ENCODE data around the gene DTNB. TPM values are rescaled to one million over a fixed set of nuclear protein-coding genes. Genes with fewer than 3 reads are reported as not detected.
"Not testable (repeated sequence)": the region's sequence is repeated elsewhere in the genome, so short reads cannot be mapped to it uniquely, and the experiment has no call there.

DTNB gene
- total and polyA plus RNA-seq, 2 donors (not counting 1 experiment from before 2014, with no cell fraction given): 25.7 to 37.3 TPM

GRCh38 chr2:25414781-25415180, 258.6 kb downstream of the DTNB start:
- H3K9me3 ChIP-seq (ENCODE audit: control extremely low read depth in 1 of 3, control insufficient read depth in 2 of 3, insufficient read depth in 1 of 3, low read length in 2 of 3): peaks cover 1 to 8% (median 5%) of the 10 kb centered on the region in 3 donors
- H3K27ac Mint-ChIP-seq: no peak overlapping the region
- no peak overlapping the region for H3K4me3 ChIP-seq (ENCODE audit: control extremely low read depth in 1 of 5, extremely low read depth in 1 of 5, insufficient read depth in 1 of 5, low read depth in 2 of 5, low read length in 4 of 5)
- H3K4me1 ChIP-seq (ENCODE audit: control insufficient read depth in 2 of 2, insufficient read depth in 2 of 2, low read length in 2 of 2): peaks cover 59 to 71% of the 10 kb centered on the region in 2 donors
- H3K36me3 ChIP-seq (replicated peaks in 1 of 2; ENCODE audit: control extremely low read depth in 1 of 2, control insufficient read depth in 1 of 2, extremely low read depth in 1 of 2, insufficient read depth in 2 of 2, low read length in 1 of 2): no peaks in the 10 kb centered on the region
- H2AFZ ChIP-seq (ENCODE audit: insufficient read depth, low read depth, low read length, poor library complexity, severe bottlenecking): no peak overlapping the region
- H3K4me3 Mint-ChIP-seq: no peak overlapping the region
- H3K4me2 ChIP-seq (replicated peaks; ENCODE audit: low read depth, low read length, poor library complexity, severe bottlenecking): no peak overlapping the region
- no peak overlapping the region for H3K9ac ChIP-seq (ENCODE audit: low read length)
- no peak for TF ChIP-seq CTCF (IDR thresholded peaks at IDR 0.05)
- no peak for TF ChIP-seq EZH2 (IDR thresholded peaks at IDR 0.05; ENCODE audit: borderline replicate concordance, insufficient read depth, low read depth, low read length, poor library complexity, severe bottlenecking)
- CTCF ChIA-PET: no interaction called here
- POLR2A ChIA-PET: no interaction called here
- H3K4me1 Mint-ChIP-seq: peaks cover 65% of the 10 kb centered on the region
- H3K27me3 Mint-ChIP-seq: no peaks in the 10 kb centered on the region
- H4K20me1 ChIP-seq (ENCODE audit: control insufficient read depth, insufficient read depth, low read length, poor library complexity, severe bottlenecking): no peaks in the 10 kb centered on the region
- H3K79me2 ChIP-seq (ENCODE audit: control insufficient read depth, insufficient read depth, low read length): no peaks in the 10 kb centered on the region
- H3K27me3 ChIP-seq (replicated peaks in 1 of 4; ENCODE audit: control extremely low read depth in 1 of 4, control insufficient read depth in 3 of 4, insufficient read depth in 4 of 4, low read length in 3 of 4): no peaks in the 10 kb centered on the region
- H3K9me3 Mint-ChIP-seq (ENCODE audit: insufficient read depth): no peaks in the 10 kb centered on the region
- intact Hi-C loops (cut with micrococcal nuclease): no loop called here
- H3K27ac ChIP-seq (ENCODE audit: low read length in 2 of 2): no peak overlapping the region
- whole genome bisulfite sequencing (ENCODE audit: insufficient coverage): no CpG with 5 or more reads among the region's 6 CpGs
- DNase-seq (no peak), ATAC-seq (ENCODE audit: low read depth) (no peak)

DNA sequence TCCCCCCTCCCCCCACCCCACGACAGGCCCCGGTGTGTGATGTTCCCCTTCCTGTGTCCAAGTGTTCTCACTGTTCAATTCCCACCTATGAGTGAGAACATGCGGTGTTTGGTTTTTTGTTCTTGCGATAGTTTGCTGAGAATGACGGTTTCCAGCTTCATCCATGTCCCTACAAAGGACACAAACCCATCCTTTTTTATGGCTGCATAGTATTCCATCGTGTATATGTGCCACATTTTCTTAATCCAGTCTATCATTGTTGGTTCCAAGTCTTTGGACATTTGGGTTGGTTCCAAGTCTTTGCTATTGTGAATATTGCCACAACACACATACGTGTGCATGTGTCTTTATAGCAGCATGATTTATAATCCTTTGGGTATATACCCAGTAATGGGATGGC, 260.0 kb downstream of the DTNB start:
- WGBS (ENCODE audit: insufficient coverage): no CpG with 5 or more reads among the region's 7 CpGs
- H3K79me2 ChIP-seq (ENCODE audit: control insufficient read depth, insufficient read depth, low read length): not testable (repeated sequence)

More for the DNA sequence above, 260.0 kb downstream of the DTNB start:
- H3K4me3 Mint-ChIP-seq; intact Hi-C loops (cut with micrococcal nuclease); H4K20me1 ChIP-seq (ENCODE audit: control insufficient read depth, insufficient read depth, low read length, poor library complexity, severe bottlenecking); DNase-seq; H2AFZ ChIP-seq (ENCODE audit: insufficient read depth, low read depth, low read length, poor library complexity, severe bottlenecking); POLR2A ChIA-PET; H3K27ac ChIP-seq (ENCODE audit: low read length in 2 of 2); H3K4me2 ChIP-seq (replicated peaks; ENCODE audit: low read depth, low read length, poor library complexity, severe bottlenecking); H3K4me3 ChIP-seq (ENCODE audit: control extremely low read depth in 1 of 5, extremely low read depth in 1 of 5, insufficient read depth in 1 of 5, low read depth in 2 of 5, low read length in 4 of 5); H3K27ac Mint-ChIP-seq; H3K9me3 Mint-ChIP-seq (ENCODE audit: insufficient read depth); H3K36me3 ChIP-seq (replicated peaks in 1 of 2; ENCODE audit: control extremely low read depth in 1 of 2, control insufficient read depth in 1 of 2, extremely low read depth in 1 of 2, insufficient read depth in 2 of 2, low read length in 1 of 2); H3K27me3 Mint-ChIP-seq; H3K9me3 ChIP-seq (ENCODE audit: control extremely low read depth in 1 of 3, control insufficient read depth in 2 of 3, insufficient read depth in 1 of 3, low read length in 2 of 3); H3K9ac ChIP-seq (ENCODE audit: low read length); ATAC-seq (ENCODE audit: low read depth); H3K27me3 ChIP-seq (replicated peaks in 1 of 4; ENCODE audit: control extremely low read depth in 1 of 4, control insufficient read depth in 3 of 4, insufficient read depth in 4 of 4, low read length in 3 of 4): not testable (repeated sequence)
- CTCF ChIA-PET: interaction anchor here (1.8 kb wide), 1 partner anchor 51 kb away, joined by 5 read pairs; no protein-coding TSS in a partner anchor
- H3K4me1 ChIP-seq (ENCODE audit: control insufficient read depth in 2 of 2, insufficient read depth in 2 of 2, low read length in 2 of 2): peaks cover 57 to 68% of the 10 kb centered on the region in 2 donors
- H3K4me1 Mint-ChIP-seq: peaks cover 66% of the 10 kb centered on the region

Data from B cell (primary cell).